GM19023 (cell line): ENCODE measurements around the gene TP53I11.

Source experiments
- ATAC-seq: cut with Tn5 transposase; IDR thresholded peaks from one replicate; pipeline ENCODE4 v1.9.1; 2021; ENCODE audit warnings: mild to moderate bottlenecking, moderate library complexity; ENCODE audit not compliant: unreplicated experiment

TP53I11 gene

GRCh38 chr11:44950625-44951476 is at the start of gene TP53I11:
Gene TP53I11, minus strand, starts transcription at chr11:44950883. Its CDS starts 12,548 bp downstream, at chr11:44938335.
- ATAC-seq: no peak

- ATAC-seq: no peak
Observed at GRCh38 chr11:44999068-44999467, 48.4 kb upstream of the TP53I11 start.

- ATAC-seq: no peak
Observed at GRCh38 chr11:44998051-44998450, 47.4 kb upstream of the TP53I11 start.

- no peak for ATAC-seq
Observed at GRCh38 chr11:44997566-44997965, 46.9 kb upstream of the TP53I11 start.

- no peak for ATAC-seq
Observed at GRCh38 chr11:44994753-44995152, 44.1 kb upstream of the TP53I11 start.

GRCh38 chr11:44993971-44994704 is 43.5 kb upstream of the TP53I11 start:
- ATAC-seq: no peak

- no peak for ATAC-seq
Observed at GRCh38 chr11:44992774-44993173, 42.1 kb upstream of the TP53I11 start.

- ATAC-seq: no peak
Observed at GRCh38 chr11:44992181-44992582, 41.5 kb upstream of the TP53I11 start.

GRCh38 chr11:44990665-44991064 is 40.0 kb upstream of the TP53I11 start:
- ATAC-seq: no peak

GRCh38 chr11:44989831-44990566 is 39.3 kb upstream of the TP53I11 start:
- no peak for ATAC-seq

- no peak for ATAC-seq
Observed at GRCh38 chr11:44988981-44989635, 38.4 kb upstream of the TP53I11 start.

- no peak for ATAC-seq
Observed at GRCh38 chr11:44988111-44988510, 37.4 kb upstream of the TP53I11 start.

GRCh38 chr11:44987506-44987905 is 36.8 kb upstream of the TP53I11 start:
- ATAC-seq: no peak

GRCh38 chr11:44986315-44986714 is 35.6 kb upstream of the TP53I11 start:
- ATAC-seq: no peak

- no peak for ATAC-seq
Observed at GRCh38 chr11:44985721-44986120, 35.0 kb upstream of the TP53I11 start.

GRCh38 chr11:44983786-44984185 is 33.1 kb upstream of the TP53I11 start:
- ATAC-seq: no peak

GRCh38 chr11:44982496-44983062 is 31.9 kb upstream of the TP53I11 start:
- no peak for ATAC-seq

GRCh38 chr11:44980533-44981427 is 30.1 kb upstream of the TP53I11 start:
- ATAC-seq: no peak

- no peak for ATAC-seq
Observed at GRCh38 chr11:44979543-44980399, 29.1 kb upstream of the TP53I11 start.
